Activated CD4-positive, alpha-beta T cell treated with anti-CD3 and anti-CD28 coated beads for 36 hours (primary cell): ENCODE measurements around the gene WDR64. TPM values are rescaled to one million over a fixed set of nuclear protein-coding genes. Genes with fewer than 3 reads are reported as not detected.
"Not testable (repeated sequence)": the region's sequence is repeated elsewhere in the genome, so short reads cannot be mapped to it uniquely, and the experiment has no call there.

Experiments used
- ATAC-seq: fragments of 200-7000 bp; cut with Tn5 transposase; one replicate; pipeline ENCODE4 v1.10.0; 2021; ENCODE audit warnings: mild to moderate bottlenecking, moderate library complexity
- CTCF ChIA-PET: fragments of 350-600 bp; sonication (Branson Sonifier 250); formaldehyde crosslinking; loops from one replicate; lab custom pipeline; 2021; ENCODE audit warnings: antibody characterized with exemption; lab: Charles Lee
- POLR2A ChIA-PET: fragments of 350-600 bp; sonication (Branson Sonifier 250); formaldehyde crosslinking; loops from one replicate; lab custom pipeline; 2021; ENCODE audit warnings: antibody characterized with exemption, inconsistent platforms; lab: Charles Lee
- DNase-seq: peaks from one replicate; pipeline ENCODE4 v3.0.0-alpha.2; 2020
- H3K27ac Mint-ChIP-seq: one replicate; pipeline ENCODE4 v1.8.0; 2021; ENCODE audit warnings: mixed read lengths
- H3K27me3 Mint-ChIP-seq: one replicate; pipeline ENCODE4 v1.8.0; 2021; ENCODE audit warnings: mixed read lengths
- H3K36me3 Mint-ChIP-seq: one replicate; pipeline ENCODE4 v1.8.0; 2021; ENCODE audit warnings: low read depth, mixed read lengths
- H3K4me1 Mint-ChIP-seq: one replicate; pipeline ENCODE4 v1.8.0; 2021; ENCODE audit warnings: mixed read lengths
- H3K4me3 Mint-ChIP-seq: one replicate; pipeline ENCODE4 v1.8.0; 2021; ENCODE audit warnings: mild to moderate bottlenecking, moderate library complexity, mixed read lengths
- H3K9me3 Mint-ChIP-seq: one replicate; pipeline ENCODE4 v1.8.0; 2021; ENCODE audit warnings: low read depth, mixed read lengths
- intact Hi-C, 2 experiments: fragments of 100-400 bp; cut with DNase I in 1 of 2; cut with micrococcal nuclease in 1 of 2; formaldehyde crosslinking; loops; one replicate each; pipeline versions ENCODE4 v1.14.2 to v1.15.1; 2022 to 2024; cut with DNase I, micrococcal nuclease
- total RNA-seq, 2 experiments: library from RNA; stranded (reverse); gene quantifications; one replicate each; pipeline ENCODE4 v1.2.3, GENCODE V29; 2021

Gene WDR64
- total RNA-seq, 2 experiments from 2014 or later: not detected

GRCh38 chr1:241654641-241655040, 2.6 kb downstream of the WDR64 start:
- no peak overlapping the region for H3K27ac Mint-ChIP-seq
- DNase-seq (no peak), ATAC-seq (no peak)
- H3K27me3 Mint-ChIP-seq: no peaks in the 10 kb centered on the region
- CTCF ChIA-PET: interaction anchor here (0.5 kb wide), 1 partner anchor 201 kb away, joined by 4 read pairs; no protein-coding TSS in a partner anchor
- H3K9me3 Mint-ChIP-seq: no peaks in the 10 kb centered on the region
- H3K4me3 Mint-ChIP-seq: no peak overlapping the region
- H3K4me1 Mint-ChIP-seq: no peaks in the 10 kb centered on the region
- H3K36me3 Mint-ChIP-seq: no peaks in the 10 kb centered on the region
- POLR2A ChIA-PET: no interaction called here
- intact Hi-C loops: no loop called here

- CTCF ChIA-PET: no interaction called here
- H3K4me3 Mint-ChIP-seq: no peak overlapping the region
- DNase-seq: no peak
- no peaks in the 10 kb centered on the region for H3K4me1 Mint-ChIP-seq
- intact Hi-C loops: no loop called here
- H3K27ac Mint-ChIP-seq: no peak overlapping the region
- H3K36me3 Mint-ChIP-seq: no peaks in the 10 kb centered on the region
- H3K27me3 Mint-ChIP-seq: no peaks in the 10 kb centered on the region
- POLR2A ChIA-PET: no interaction called here
- no peaks in the 10 kb centered on the region for H3K9me3 Mint-ChIP-seq
- ATAC-seq: no peak
Observed at GRCh38 chr1:241658081-241658793, 6.2 kb downstream of the WDR64 start.

- CTCF ChIA-PET, ATAC-seq, H3K4me3 Mint-ChIP-seq, H3K27me3 Mint-ChIP-seq, intact Hi-C loops, H3K4me1 Mint-ChIP-seq, H3K9me3 Mint-ChIP-seq, DNase-seq, H3K27ac Mint-ChIP-seq, H3K36me3 Mint-ChIP-seq, POLR2A ChIA-PET: not testable (repeated sequence)
Observed at GRCh38 chr1:241659016-241659415, 6.9 kb downstream of the WDR64 start.

- DNase-seq (no peak), ATAC-seq (no peak)
- CTCF ChIA-PET: no interaction called here
- no peak overlapping the region for H3K4me3 Mint-ChIP-seq
- no peaks in the 10 kb centered on the region for H3K9me3 Mint-ChIP-seq
- peaks cover 2% of the 10 kb centered on the region for H3K27me3 Mint-ChIP-seq
- no peak overlapping the region for H3K27ac Mint-ChIP-seq
- intact Hi-C loops: no loop called here
- H3K4me1 Mint-ChIP-seq: no peaks in the 10 kb centered on the region
- no peaks in the 10 kb centered on the region for H3K36me3 Mint-ChIP-seq
- POLR2A ChIA-PET: no interaction called here
Observed at GRCh38 chr1:241660424-241660972, 8.4 kb downstream of the WDR64 start.

GRCh38 chr1:241666419-241666818, 14.3 kb downstream of the WDR64 start:
- H3K9me3 Mint-ChIP-seq: no peaks in the 10 kb centered on the region
- no peaks in the 10 kb centered on the region for H3K36me3 Mint-ChIP-seq
- no peak overlapping the region for H3K4me3 Mint-ChIP-seq
- POLR2A ChIA-PET: no interaction called here
- no peak overlapping the region for H3K27ac Mint-ChIP-seq
- ATAC-seq: no peak
- H3K4me1 Mint-ChIP-seq: peaks cover 20% of the 10 kb centered on the region
- CTCF ChIA-PET: no interaction called here
- DNase-seq: no peak
- intact Hi-C loops: no loop called here
- peaks cover 2% of the 10 kb centered on the region for H3K27me3 Mint-ChIP-seq

- Mint-ChIP-seq H3K4me1 (peaks cover 43% of the 10 kb centered on the region), H3K9me3 (no peaks in the 10 kb centered on the region), H3K27ac (no peak overlapping the region), H3K27me3 (no peaks in the 10 kb centered on the region), H3K36me3 (no peaks in the 10 kb centered on the region), H3K4me3 (no peak overlapping the region)
- ATAC-seq: no peak
- ChIA-PET POLR2A (no interaction called here), CTCF (no interaction called here)
- intact Hi-C loops: loop anchor here (10.0 kb wide), 2 partner anchors 58 to 1582 kb away; partner anchors contain the start of genes CEP170 (in 1 of the 2) and SDCCAG8 (in 1 of the 2)
- no peak for DNase-seq
Observed at GRCh38 chr1:241672301-241672700, 20.2 kb downstream of the WDR64 start.

GRCh38 chr1:241674805-241675384, 22.8 kb downstream of the WDR64 start:
- H3K36me3 Mint-ChIP-seq: no peaks in the 10 kb centered on the region
- no peaks in the 10 kb centered on the region for H3K9me3 Mint-ChIP-seq
- ChIA-PET CTCF (interaction anchor here (0.6 to 1.1 kb wide), 2 partner anchors 64 to 164 kb away, joined by 3 to 5 read pairs; no protein-coding TSS in a partner anchor), POLR2A (no interaction called here)
- no peak for DNase-seq
- no peaks in the 10 kb centered on the region for H3K27me3 Mint-ChIP-seq
- peaks cover 42% of the 10 kb centered on the region for H3K4me1 Mint-ChIP-seq
- H3K4me3 Mint-ChIP-seq: no peak overlapping the region
- ATAC-seq: no peak
- intact Hi-C loops: loop anchor here (10.0 kb wide), 2 partner anchors 60 to 1580 kb away; partner anchors contain the start of genes CEP170 (in 1 of the 2) and SDCCAG8 (in 1 of the 2)
- no peak overlapping the region for H3K27ac Mint-ChIP-seq

GRCh38 chr1:241675983-241676382, 23.9 kb downstream of the WDR64 start:
- ChIA-PET CTCF (interaction anchor here (0.7 to 1.1 kb wide), 3 partner anchors 47 to 165 kb away, joined by 3 read pairs; no protein-coding TSS in a partner anchor), POLR2A (interaction anchor here (0.7 kb wide), 1 partner anchor 34 kb away, joined by 7 read pairs; no protein-coding TSS in a partner anchor)
- DNase-seq: peak; percentile 25
- Mint-ChIP-seq H3K36me3 (no peaks in the 10 kb centered on the region), H3K4me3 (no peak overlapping the region), H3K27me3 (peaks cover 4% of the 10 kb centered on the region), H3K9me3 (no peaks in the 10 kb centered on the region), H3K4me1 (peaks cover 35% of the 10 kb centered on the region), H3K27ac (no peak overlapping the region)
- no peak for ATAC-seq
- intact Hi-C loops: loop anchor here (2.0 to 10.0 kb wide), 3 partner anchors 41 to 1579 kb away; partner anchors contain the start of genes CEP170 (in 1 of the 2) and SDCCAG8 (in 1 of the 2)

GRCh38 chr1:241677201-241677600, 25.1 kb downstream of the WDR64 start:
- ChIA-PET CTCF (interaction anchor here (1.1 kb wide), 2 partner anchors 14 to 164 kb away, joined by 3 read pairs; no protein-coding TSS in a partner anchor), POLR2A (interaction anchor here (0.6 to 1.1 kb wide), 2 partner anchors 103 to 126 kb away, joined by 3 read pairs; no protein-coding TSS in a partner anchor)
- ATAC-seq: peak; percentile 97
- H3K27ac Mint-ChIP-seq: peak overlapping the region; percentile 35
- peak; percentile 28 for DNase-seq
- peaks cover 2% of the 10 kb centered on the region for H3K36me3 Mint-ChIP-seq
- H3K4me3 Mint-ChIP-seq: peak overlapping the region; percentile 28
- no peaks in the 10 kb centered on the region for H3K9me3 Mint-ChIP-seq
- intact Hi-C loops: loop anchor here (1.0 to 10.0 kb wide), 10 partner anchors 29 to 1578 kb away; partner anchors contain the start of genes CHML (in 2 of the 2), OPN3 (in 2 of the 2), CEP170 (in 1 of the 2) and EXO1 (in 1 of the 2)
- peaks cover 27% of the 10 kb centered on the region for H3K4me1 Mint-ChIP-seq
- H3K27me3 Mint-ChIP-seq: peaks cover 6% of the 10 kb centered on the region

GRCh38 chr1:241678536-241678935, 26.5 kb downstream of the WDR64 start:
- no peak overlapping the region for H3K4me3 Mint-ChIP-seq
- ChIA-PET POLR2A (no interaction called here), CTCF (interaction anchor here (0.6 to 1.5 kb wide), 3 partner anchors 27 to 169 kb away, joined by 3 to 4 read pairs (median 3); no protein-coding TSS in a partner anchor)
- no peaks in the 10 kb centered on the region for H3K9me3 Mint-ChIP-seq
- peaks cover 22% of the 10 kb centered on the region for H3K4me1 Mint-ChIP-seq
- peaks cover 2% of the 10 kb centered on the region for H3K36me3 Mint-ChIP-seq
- H3K27me3 Mint-ChIP-seq: peaks cover 6% of the 10 kb centered on the region
- no peak overlapping the region for H3K27ac Mint-ChIP-seq
- no peak for DNase-seq
- intact Hi-C loops: loop anchor here (10.0 kb wide), 2 partner anchors 64 to 1576 kb away; partner anchors contain the start of genes CEP170 (in 1 of the 2) and SDCCAG8 (in 1 of the 2)
- ATAC-seq: no peak

GRCh38 chr1:241679404-241679803, 27.3 kb downstream of the WDR64 start:
- peaks cover 6% of the 10 kb centered on the region for H3K27me3 Mint-ChIP-seq
- ATAC-seq: no peak
- CTCF ChIA-PET: interaction anchor here (1.5 kb wide), 1 partner anchor 26 kb away, joined by 4 read pairs; no protein-coding TSS in a partner anchor
- H3K4me3 Mint-ChIP-seq: no peak overlapping the region
- H3K36me3 Mint-ChIP-seq: peaks cover 2% of the 10 kb centered on the region
- no peak overlapping the region for H3K27ac Mint-ChIP-seq
- H3K4me1 Mint-ChIP-seq: peaks cover 22% of the 10 kb centered on the region
- POLR2A ChIA-PET: no interaction called here
- no peak for DNase-seq
- no peaks in the 10 kb centered on the region for H3K9me3 Mint-ChIP-seq
- intact Hi-C loops: loop anchor here (10.0 kb wide), 2 partner anchors 65 to 1575 kb away; partner anchors contain the start of genes CEP170 (in 1 of the 2) and SDCCAG8 (in 1 of the 2)
